Endodermal cell (in vitro differentiated cells): Measurements from ENCODE around the gene NPFFR2. TPM values are rescaled to one million over a fixed set of nuclear protein-coding genes. Genes with fewer than 3 reads are reported as not detected.

ENCODE experiments used
- DNase-seq: peaks from one replicate; pipeline ENCODE4 v3.0.0-alpha.2; 2017
- H3K27ac ChIP-seq: 2 replicates; pipeline ENCODE4 v1.5.1; 2013; ENCODE audit warnings: mild to moderate bottlenecking, low read depth, low read length, moderate library complexity
- H3K27me3 ChIP-seq: 2 replicates; pipeline ENCODE4 v1.6.1; 2013; ENCODE audit warnings: mild to moderate bottlenecking, low read length, moderate library complexity; ENCODE audit not compliant: insufficient read depth, control insufficient read depth, poor library complexity, severe bottlenecking
- H3K36me3 ChIP-seq: 2 replicates; pipeline ENCODE4 v1.7.0; 2013; ENCODE audit warnings: mild to moderate bottlenecking, low read length, moderate library complexity; ENCODE audit not compliant: control insufficient read depth, insufficient read depth
- H3K4me1 ChIP-seq: one replicate; pipeline ENCODE4 v1.7.0; 2013; ENCODE audit warnings: low read length; ENCODE audit not compliant: control insufficient read depth, insufficient read depth
- H3K4me3 ChIP-seq: 2 replicates; pipeline ENCODE4 v1.5.1; 2013; ENCODE audit warnings: mild to moderate bottlenecking, low read length, moderate library complexity
- H3K9ac ChIP-seq: 2 replicates; pipeline ENCODE4 v1.6.1; 2013; ENCODE audit warnings: mild to moderate bottlenecking, low read length, moderate library complexity; ENCODE audit not compliant: poor library complexity, severe bottlenecking; ENCODE audit errors: extremely low read depth
- H3K9me3 ChIP-seq: 2 replicates; pipeline ENCODE4 v1.6.1; 2013; ENCODE audit warnings: mild to moderate bottlenecking, low read length, moderate library complexity; ENCODE audit not compliant: control insufficient read depth
- H3K27ac Mint-ChIP-seq: 2 replicates; pipeline ENCODE4 v1.8.0; 2020; ENCODE audit warnings: mixed read lengths
- H3K27me3 Mint-ChIP-seq: 2 replicates; pipeline ENCODE4 v1.8.0; 2021; ENCODE audit warnings: mild to moderate bottlenecking, mixed read lengths; ENCODE audit not compliant: insufficient read depth
- H3K36me3 Mint-ChIP-seq: 2 replicates; pipeline ENCODE4 v1.8.0; 2020; ENCODE audit warnings: low read depth, mixed read lengths
- H3K4me1 Mint-ChIP-seq: 2 replicates; pipeline ENCODE4 v1.8.0; 2020; ENCODE audit warnings: mixed read lengths
- H3K4me3 Mint-ChIP-seq: 2 replicates; pipeline ENCODE4 v1.8.0; 2020; ENCODE audit warnings: mild to moderate bottlenecking, moderate library complexity, mixed read lengths
- H3K9me3 Mint-ChIP-seq: 2 replicates; pipeline ENCODE4 v1.8.0; 2020; ENCODE audit warnings: mild to moderate bottlenecking, mixed read lengths
- CTCF ChIP-seq: fragments of 200-600 bp; sonication (generic); conservative IDR thresholded peaks from 2 replicates; pipeline ENCODE4 v1.5.0; 2021; ENCODE audit warnings: antibody characterized with exemption, mild to moderate bottlenecking
- WGBS, 2 experiments: methylation state at CpG; one replicate each; pipeline versions ENCODE4 v1.1.5 to v1.1.7; 2013; ENCODE audit warnings: missing lambda C conversion rate in 2 of 2, mixed read lengths in 1 of 2; ENCODE audit not compliant: insufficient coverage in 1 of 2, insufficient read length in 1 of 2; 5-methylcytosine and 5-hydroxymethylcytosine counted together
- total RNA-seq, 2 donors: library from RNA; stranded (reverse); fragmentation: NEBNext Ultra II Directional in 1 of 2; extraction: Animal tissue kit (Norgen Biotek cat#: 25700) in 1 of 2; gene quantifications; 2 replicates in 1 of 2; 3 replicates in 1 of 2; pipeline ENCODE4 v1.2.1, GENCODE V29; 2021

The NPFFR2 gene
- total RNA-seq, 2 donors from 2014 or later = 0.29 to 1.5 TPM

DNA sequence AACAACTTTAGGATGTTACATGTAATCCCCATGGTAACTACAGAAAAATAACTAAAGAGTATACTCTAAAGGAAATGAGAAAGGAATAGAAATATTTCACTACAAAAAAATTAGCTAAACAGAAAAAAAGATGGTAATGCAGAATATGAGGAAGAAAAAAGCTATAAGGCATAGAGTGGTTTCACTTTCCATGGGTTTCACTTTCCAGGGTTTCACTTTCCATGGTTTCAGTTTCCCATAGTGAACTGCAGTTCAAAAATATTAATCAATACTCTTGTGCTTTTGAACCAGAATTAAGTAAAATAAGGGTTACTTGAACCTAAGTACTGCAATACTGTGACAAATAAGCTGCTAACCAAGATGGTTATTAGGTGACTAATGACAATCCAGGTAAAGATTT lies 42.0 kb downstream of the NPFFR2 start:
- no peak for TF ChIP-seq CTCF
- H3K4me3 Mint-ChIP-seq = no peak overlapping the region

GRCh38 chr4:72076562-72076961 lies 44.8 kb downstream of the NPFFR2 start:
- TF ChIP-seq CTCF = no peak
- no peaks in the 10 kb centered on the region for H3K4me1 Mint-ChIP-seq
- H3K36me3 Mint-ChIP-seq = no peaks in the 10 kb centered on the region
- no peak for DNase-seq
- no peaks in the 10 kb centered on the region for H3K9me3 Mint-ChIP-seq
- no peaks in the 10 kb centered on the region for H3K27me3 Mint-ChIP-seq
- H3K27me3 ChIP-seq = no peaks in the 10 kb centered on the region
- H3K4me1 ChIP-seq = no peaks in the 10 kb centered on the region
- no peak overlapping the region for H3K4me3 ChIP-seq
- H3K27ac ChIP-seq = no peak overlapping the region
- no peaks in the 10 kb centered on the region for H3K36me3 ChIP-seq
- no peak overlapping the region for H3K4me3 Mint-ChIP-seq
- peak overlapping the region; percentile 58 for H3K27ac Mint-ChIP-seq
- no peak overlapping the region for H3K9ac ChIP-seq
- H3K9me3 ChIP-seq = no peaks in the 10 kb centered on the region

More for the DNA sequence above, 42.0 kb downstream of the NPFFR2 start:
- DNase-seq = no peak
- no peaks in the 10 kb centered on the region for H3K36me3 Mint-ChIP-seq
- no peaks in the 10 kb centered on the region for H3K9me3 ChIP-seq
- H3K9ac ChIP-seq = no peak overlapping the region
- no peaks in the 10 kb centered on the region for H3K36me3 ChIP-seq
- H3K27me3 Mint-ChIP-seq = no peaks in the 10 kb centered on the region
- no peak overlapping the region for H3K27ac ChIP-seq
- no peaks in the 10 kb centered on the region for H3K4me1 Mint-ChIP-seq
- no peaks in the 10 kb centered on the region for H3K9me3 Mint-ChIP-seq
- no peak overlapping the region for H3K27ac Mint-ChIP-seq
- no peaks in the 10 kb centered on the region for H3K4me1 ChIP-seq
- H3K4me3 ChIP-seq = no peak overlapping the region
- H3K27me3 ChIP-seq = no peaks in the 10 kb centered on the region

- DNase-seq = no peak
- Histone ChIP-seq H3K9me3 (no peaks in the 10 kb centered on the region), H3K4me3 (no peak overlapping the region), H3K36me3 (no peaks in the 10 kb centered on the region), H3K27me3 (no peaks in the 10 kb centered on the region), H3K4me1 (no peaks in the 10 kb centered on the region), H3K27ac (no peak overlapping the region), H3K9ac (no peak overlapping the region)
- Mint-ChIP-seq H3K4me3 (no peak overlapping the region), H3K9me3 (no peaks in the 10 kb centered on the region), H3K36me3 (no peaks in the 10 kb centered on the region), H3K27me3 (no peaks in the 10 kb centered on the region), H3K4me1 (no peaks in the 10 kb centered on the region), H3K27ac (no peak overlapping the region)
- no peak for TF ChIP-seq CTCF
- WGBS, 2 experiments = 80 to 84% methylated on average over 1 to 2 of the region's 2 CpGs
Measured at GRCh38 chr4:72077346-72077745, 45.5 kb downstream of the NPFFR2 start.
